H1 (cell line): ENCODE measurements around the gene FDXACB1. TPM values are rescaled to one million over a fixed set of nuclear protein-coding genes. Genes with fewer than 3 reads are reported as not detected.

Source experiments
- CTCF ChIA-PET: fragments of 300-600 bp; sonication (Branson Sonifier 250); formaldehyde crosslinking; loops from one replicate; lab custom pipeline; 2021; ENCODE audit not compliant: partially characterized antibody; lab: Charles Lee
- POLR2A ChIA-PET: fragments of 300-600 bp; sonication (Branson Sonifier 250); formaldehyde crosslinking; loops from one replicate; lab custom pipeline; 2021; ENCODE audit warnings: inconsistent platforms; ENCODE audit not compliant: partially characterized antibody; lab: Charles Lee
- DNase-seq, 2 experiments: peaks; one replicate each; pipeline versions ENCODE4 v3.0.0 to v3.0.0-alpha.2; 2010 to 2022; ENCODE audit warnings: low spot score in 2 of 2, low read depth in 1 of 2, mixed read lengths in 1 of 2
- FAIRE-seq: peaks from 2 replicates; lab custom pipeline; 2011; peaks lifted over from hg19 to GRCh38; lab: Jason Lieb, UNC
- H2AFZ ChIP-seq: 2 replicates; pipeline ENCODE4 v1.8.1; 2012; ENCODE audit warnings: low read length, inconsistent platforms
- H2AK5ac ChIP-seq: 2 replicates; pipeline ENCODE4 v1.6.1; 2013; ENCODE audit warnings: low read depth, low read length
- H2BK120ac ChIP-seq: replicated peaks from 2 replicates; pipeline ENCODE3; 2013; ENCODE audit warnings: low read depth, low read length, inconsistent platforms
- H2BK12ac ChIP-seq: 2 replicates; pipeline ENCODE4 v1.6.1; 2013; ENCODE audit warnings: low read depth, low read length
- H2BK15ac ChIP-seq: 2 replicates; pipeline ENCODE4 v1.6.1; 2013; ENCODE audit warnings: low read length
- H2BK20ac ChIP-seq: 2 replicates; pipeline ENCODE4 v1.6.1; 2013; ENCODE audit warnings: low read length
- H2BK5ac ChIP-seq: 2 replicates; pipeline ENCODE4 v1.6.1; 2013; ENCODE audit warnings: low read depth, low read length
- H3K14ac ChIP-seq: 2 replicates; pipeline ENCODE4 v1.6.1; 2013; ENCODE audit warnings: inconsistent platforms; ENCODE audit not compliant: insufficient read length
- H3K18ac ChIP-seq: 2 replicates; pipeline ENCODE4 v1.6.1; 2013; ENCODE audit warnings: low read length; ENCODE audit errors: extremely low read depth
- H3K23ac ChIP-seq: 2 replicates; pipeline ENCODE4 v1.6.1; 2013; ENCODE audit warnings: inconsistent platforms; ENCODE audit not compliant: insufficient read length
- H3K23me2 ChIP-seq: 2 replicates; pipeline ENCODE4 v1.6.1; 2013; ENCODE audit warnings: low read depth, low read length
- H3K27ac ChIP-seq: 2 replicates; pipeline ENCODE4 v1.6.1; 2011; ENCODE audit warnings: low read depth, low read length, inconsistent platforms
- H3K27me3 ChIP-seq, 4 experiments: replicated peaks in 1 of 4; 1 replicate in 1 of 4; 2 replicates in 3 of 4; pipeline versions ENCODE4 v1.6.1 to v1.8.1; 2011 to 2013; ENCODE audit warnings: low read length in 3 of 4, mild to moderate bottlenecking in 3 of 4, inconsistent platforms in 2 of 4, mixed read lengths in 2 of 4, moderate library complexity in 1 of 4; ENCODE audit not compliant: control insufficient read depth in 3 of 4, insufficient read depth in 3 of 4; ENCODE audit errors: extremely low read depth in 1 of 4
- H3K36me3 ChIP-seq, 4 experiments: 2 replicates each; pipeline versions ENCODE4 v1.6.1 to v1.8.1; 2011 to 2013; ENCODE audit warnings: mild to moderate bottlenecking in 4 of 4, low read length in 3 of 4, moderate library complexity in 2 of 4, control low read depth in 1 of 4, inconsistent platforms in 1 of 4; ENCODE audit not compliant: insufficient read depth in 4 of 4, control insufficient read depth in 2 of 4
- H3K4ac ChIP-seq: replicated peaks from 2 replicates; pipeline ENCODE3; 2013; ENCODE audit warnings: low read length, low read depth, mixed read lengths, inconsistent platforms; ENCODE audit not compliant: insufficient read length
- H3K4me1 ChIP-seq, 4 experiments: replicated peaks in 1 of 4; 1 replicate in 1 of 4; 2 replicates in 3 of 4; pipeline versions ENCODE4 v1.6.1 to v1.8.1; 2011 to 2013; ENCODE audit warnings: low read length in 3 of 4, inconsistent platforms in 2 of 4, mixed read lengths in 1 of 4; ENCODE audit not compliant: insufficient read depth in 4 of 4, control insufficient read depth in 3 of 4
- H3K4me2 ChIP-seq, 2 experiments: 2 replicates each; pipeline versions ENCODE4 v1.6.1 to v1.8.1; 2011 to 2013; ENCODE audit warnings: low read depth in 2 of 2, low read length in 2 of 2, control low read depth in 1 of 2, inconsistent platforms in 1 of 2, mild to moderate bottlenecking in 1 of 2; ENCODE audit not compliant: insufficient read depth in 1 of 2
- H3K4me3 ChIP-seq, 4 experiments: fragments of 200-600, 300-600 bp in 1 of 4; sonication (generic), shearing (Covaris generic), sonication (Bioruptor Twin) in 1 of 4; 2 replicates each; pipeline versions ENCODE4 v1.5.1 to v1.8.1; 2011 to 2016; ENCODE audit warnings: low read length in 4 of 4, low read depth in 3 of 4, control low read depth in 2 of 4, inconsistent platforms in 2 of 4, mild to moderate bottlenecking in 2 of 4, mixed read lengths in 1 of 4, moderate library complexity in 1 of 4; ENCODE audit not compliant: insufficient read depth in 2 of 4; ENCODE audit errors: extremely low read depth in 1 of 4
- H3K56ac ChIP-seq: replicated peaks from 2 replicates; pipeline ENCODE3; 2013; ENCODE audit warnings: low read depth, mild to moderate bottlenecking, mixed read lengths, low read length, inconsistent platforms; ENCODE audit not compliant: insufficient read length
- H3K79me1 ChIP-seq: 2 replicates; pipeline ENCODE4 v1.6.1; 2013; ENCODE audit warnings: low read depth, low read length, control low read depth
- H3K79me2 ChIP-seq, 2 experiments: 2 replicates each; pipeline versions ENCODE4 v1.6.1 to v1.8.1; 2012 to 2013; ENCODE audit warnings: low read length in 2 of 2, mild to moderate bottlenecking in 2 of 2, inconsistent platforms in 1 of 2; ENCODE audit not compliant: insufficient read depth in 2 of 2, control insufficient read depth in 1 of 2
- H3K9ac ChIP-seq, 4 experiments: replicated peaks in 1 of 4; 1 replicate in 1 of 4; 2 replicates in 3 of 4; pipeline versions ENCODE4 v1.6.1 to v1.8.1; 2011 to 2013; ENCODE audit warnings: low read depth in 3 of 4, low read length in 3 of 4, control low read depth in 2 of 4, mild to moderate bottlenecking in 2 of 4, moderate library complexity in 2 of 4, inconsistent platforms in 1 of 4; ENCODE audit errors: extremely low read depth in 1 of 4
- H3K9me3 ChIP-seq, 2 experiments: 2 replicates each; pipeline versions ENCODE4 v1.6.1 to v1.8.1; 2012 to 2013; ENCODE audit warnings: mild to moderate bottlenecking in 2 of 2, moderate library complexity in 2 of 2, control low read depth in 1 of 2, inconsistent platforms in 1 of 2, low read depth in 1 of 2, low read length in 1 of 2, mixed read lengths in 1 of 2; ENCODE audit not compliant: insufficient read depth in 2 of 2
- H4K20me1 ChIP-seq, 2 experiments: replicated peaks in 1 of 2; 2 replicates each; pipeline versions ENCODE3 to v1.8.1; 2011 to 2013; ENCODE audit warnings: inconsistent platforms in 2 of 2, low read length in 2 of 2, mild to moderate bottlenecking in 1 of 2; ENCODE audit not compliant: insufficient read depth in 2 of 2, control insufficient read depth in 1 of 2
- H4K5ac ChIP-seq: 2 replicates; pipeline ENCODE4 v1.6.1; 2013; ENCODE audit warnings: low read length, low read depth, mixed read lengths, inconsistent platforms; ENCODE audit not compliant: insufficient read length
- H4K8ac ChIP-seq: 2 replicates; pipeline ENCODE4 v1.8.0; 2013; ENCODE audit warnings: mild to moderate bottlenecking, moderate library complexity, low read length, inconsistent platforms; ENCODE audit not compliant: insufficient read depth; ENCODE audit errors: extremely low read depth
- H4K91ac ChIP-seq: replicated peaks from 2 replicates; pipeline ENCODE3; 2013; ENCODE audit warnings: low read length, mixed read lengths, inconsistent platforms; ENCODE audit not compliant: insufficient read length
- CEBPB ChIP-seq: IDR thresholded peaks from 2 replicates; pipeline ENCODE4 v1.6.1; 2012; ENCODE audit warnings: low read depth, low read length
- NANOG ChIP-seq: IDR thresholded peaks from 2 replicates; pipeline ENCODE4 v1.6.1; 2011; ENCODE audit warnings: low read length, low read depth, mild to moderate bottlenecking, inconsistent platforms; ENCODE audit not compliant: insufficient read depth, poor library complexity, severe bottlenecking
- WGBS, 2 experiments: shearing (Covaris generic) in 1 of 2; methylation state at CpG; one replicate each; pipeline versions ENCODE4 v1.1.6 to v1.1.7; 2013 to 2015; ENCODE audit warnings: low lambda C conversion rate in 2 of 2, mixed read lengths in 2 of 2, inconsistent platforms in 1 of 2, low coverage in 1 of 2, missing lambda C conversion rate in 1 of 2; ENCODE audit not compliant: insufficient replicate concordance in 2 of 2, insufficient coverage in 1 of 2, insufficient read length in 1 of 2; ENCODE audit errors: extremely low coverage in 1 of 2, missing lambda C conversion rate in 1 of 2; 5-methylcytosine and 5-hydroxymethylcytosine counted together
- polyA plus RNA-seq, 7 experiments: library from polyadenylated mRNA; depleted of rRNA in 3 of 7; stranded (reverse) in 5 of 7; unstranded in 2 of 7; fragments of >200 nt in 5 of 7; fragments of 200-250 nt in 2 of 7; gene quantifications; 1 replicate in 5 of 7; 2 replicates in 1 of 7; 4 replicates in 1 of 7; pipeline versions ENCODE4 v1.2.1 to v1.2.3, GENCODE V29; 2011 to 2013; ENCODE audit warnings: missing spikeins in 2 of 7, mixed read lengths in 2 of 7
- total RNA-seq: library from RNA; stranded (reverse); fragmentation: NEBNext Ultra II Directional; extraction: Animal tissue kit (Norgen Biotek cat#: 25700); gene quantifications from 2 replicates; pipeline ENCODE4 v1.2.1, GENCODE V29; 2021

Gene FDXACB1
- total and polyA plus RNA-seq, 2 of the 8 experiments (the other 6 are each of a cell fraction or from before 2014, with no cell fraction given) = 1.4 to 2.3 TPM

GRCh38 chr11:111922803-111923202 is 43.8 kb upstream of the FDXACB1 start:
- CTCF ChIA-PET = interaction anchor here (1.4 to 25.5 kb wide), 2 partner anchors 9 to 57 kb away, joined by 4 to 565 read pairs; no protein-coding TSS in a partner anchor
- Histone ChIP-seq H2BK20ac (no peak overlapping the region), H3K56ac (no peak overlapping the region), H3K79me1 (no peaks in the 10 kb centered on the region), H3K4me3 (no peak overlapping the region), H3K9me3 (no peaks in the 10 kb centered on the region), H4K20me1 (no peaks in the 10 kb centered on the region), H3K36me3 (no peaks in the 10 kb centered on the region), H3K4ac (no peak overlapping the region), H3K4me2 (no peak overlapping the region), H3K23me2 (peaks cover 3% of the 10 kb centered on the region; the same call in 1 of the 2 replicates), H4K8ac (no peak overlapping the region), H3K4me1 (peaks cover 0 to 16% (median 6%) of the 10 kb centered on the region in 4 experiments; a peak in 6 of 7 replicates), H3K18ac (no peak overlapping the region), H4K91ac (no peak overlapping the region), H2AFZ (no peak overlapping the region), H2BK5ac (no peak overlapping the region), H3K27ac (no peak overlapping the region), H2BK12ac (no peak overlapping the region), H2AK5ac (no peak overlapping the region), H3K27me3 (no peaks in the 10 kb centered on the region; a peak in 1 of 7 replicates), H3K23ac (no peak overlapping the region), H3K9ac (no peak overlapping the region), H2BK15ac (no peak overlapping the region), H3K79me2 (no peaks in the 10 kb centered on the region), H2BK120ac (no peak overlapping the region), H3K14ac (no peak overlapping the region), H4K5ac (no peak overlapping the region)
- POLR2A ChIA-PET = interaction anchor here (1.5 kb wide), 1 partner anchor 43 kb away, joined by 3 read pairs; no protein-coding TSS in a partner anchor
- TF ChIP-seq CEBPB (peak; percentile 53; the same call in 1 of the 2 replicates), NANOG (no peak)
- FAIRE-seq = no peak
- 90% methylated on average over 2 of the region's 2 CpGs; no CpG with 5 or more reads in 1 of the 2 experiments for WGBS, 2 experiments
- DNase-seq = no peak
